Activated CD4-positive, alpha-beta T cell treated with anti-CD3 and anti-CD28 coated beads, Interleukin-2, amount 50 U/mL, for 48 hours (primary cell): ENCODE data around the gene FRMPD4.
"Not testable (repeated sequence)": the region's sequence is repeated elsewhere in the genome, so short reads cannot be mapped to it uniquely, and the experiment has no call there.

Experiments used
- DNase-seq, 2 experiments: peaks; one replicate each; pipeline ENCODE4 v3.0.0-alpha.2; 2020

FRMPD4 gene

GRCh38 chrX:12138361-12139313, at the start of gene FRMPD4:
FRMPD4 (plus strand) TSS chrX:12138473; CDS start chrX:12138972, 499 bp downstream.
- DNase-seq: no peak

DNA sequence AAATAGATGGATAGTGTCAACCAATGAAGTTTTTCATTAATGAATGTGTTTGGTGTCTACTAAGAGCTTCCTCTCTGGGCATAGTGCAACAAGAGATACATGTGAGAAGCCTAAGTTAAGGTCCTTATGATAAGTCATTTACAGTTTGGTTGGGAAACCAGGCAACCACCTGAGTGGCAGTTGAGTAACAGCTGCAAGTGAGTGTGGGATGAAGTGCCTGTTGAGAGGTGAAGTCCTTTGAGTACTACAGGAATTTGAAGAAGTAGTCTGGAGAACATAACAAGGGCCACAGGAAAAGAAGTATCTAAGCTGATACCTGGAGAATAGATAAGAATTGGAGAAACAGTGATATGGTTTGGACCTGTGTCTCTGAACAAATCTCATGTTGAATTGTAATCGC, 48.5 kb upstream of the FRMPD4 start:
- no peak for DNase-seq

DNA sequence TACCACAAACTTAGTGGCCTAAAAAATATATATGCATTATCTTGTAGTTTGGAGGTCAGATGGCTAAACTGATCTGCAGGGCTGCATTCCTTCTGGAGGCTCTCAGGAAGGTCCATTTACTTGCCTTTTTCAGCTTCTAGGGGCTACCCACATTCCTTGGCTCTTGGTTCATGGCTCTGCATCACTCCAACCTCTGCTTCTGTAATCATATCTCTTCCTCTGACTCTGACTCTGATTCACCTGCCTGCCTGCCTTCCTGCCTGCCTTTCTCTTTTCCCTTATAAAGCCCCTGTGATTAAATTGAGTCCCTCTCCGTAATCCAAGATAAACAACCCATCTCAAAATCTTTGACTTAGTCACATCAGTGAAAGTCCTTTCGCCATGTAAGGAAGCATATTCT, 25.0 kb upstream of the FRMPD4 start:
- no peak for DNase-seq

- no peak for DNase-seq
Measured at GRCh38 chrX:12115377-12115776, 22.9 kb upstream of the FRMPD4 start.

- no peak for DNase-seq
Measured at GRCh38 chrX:12118134-12118533, 20.1 kb upstream of the FRMPD4 start.

GRCh38 chrX:12128017-12128416, 10.3 kb upstream of the FRMPD4 start:
- no peak for DNase-seq

- no peak for DNase-seq
Measured at GRCh38 chrX:12137951-12138360, 317 bp upstream of the FRMPD4 start.

DNA sequence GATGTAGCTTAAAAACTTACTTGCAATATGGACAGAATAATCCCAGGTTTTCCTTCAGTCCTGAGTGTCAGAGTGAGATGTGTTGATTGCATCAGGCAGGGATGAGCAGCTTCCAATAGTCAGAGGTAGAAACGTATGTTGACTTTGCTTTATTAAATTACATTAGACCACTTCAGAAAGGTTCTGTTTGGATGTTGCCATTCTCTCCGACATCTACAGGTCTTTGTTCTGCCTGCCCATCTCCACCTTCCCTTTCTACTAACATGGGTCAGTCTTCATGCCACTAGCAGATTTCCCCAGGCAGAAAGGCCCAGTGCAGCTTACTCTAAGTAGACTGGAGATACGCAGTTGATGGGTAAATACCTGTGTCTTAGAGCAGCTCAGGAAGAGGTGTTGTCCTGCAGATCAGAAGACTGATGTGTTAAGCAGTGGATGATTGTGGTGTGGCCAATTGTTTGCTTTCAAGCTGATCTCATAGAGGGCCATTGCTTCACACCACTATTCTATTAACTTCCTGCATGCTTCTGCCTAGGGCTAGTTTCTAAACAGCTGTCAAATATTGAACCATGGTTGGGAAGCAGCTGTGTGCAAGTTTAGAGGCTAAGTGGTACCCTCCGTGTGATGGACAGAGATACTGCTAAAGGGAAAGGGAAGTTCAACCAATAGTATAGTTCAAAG, 1.8 kb downstream of the FRMPD4 start:
- DNase-seq: no peak

- DNase-seq: no peak
Measured at GRCh38 chrX:12141511-12141910, 3.2 kb downstream of the FRMPD4 start.

- DNase-seq: no peak
Measured at GRCh38 chrX:12142661-12143060, 4.4 kb downstream of the FRMPD4 start.

- no peak for DNase-seq
Measured at GRCh38 chrX:12145402-12145801, 7.1 kb downstream of the FRMPD4 start.

DNA sequence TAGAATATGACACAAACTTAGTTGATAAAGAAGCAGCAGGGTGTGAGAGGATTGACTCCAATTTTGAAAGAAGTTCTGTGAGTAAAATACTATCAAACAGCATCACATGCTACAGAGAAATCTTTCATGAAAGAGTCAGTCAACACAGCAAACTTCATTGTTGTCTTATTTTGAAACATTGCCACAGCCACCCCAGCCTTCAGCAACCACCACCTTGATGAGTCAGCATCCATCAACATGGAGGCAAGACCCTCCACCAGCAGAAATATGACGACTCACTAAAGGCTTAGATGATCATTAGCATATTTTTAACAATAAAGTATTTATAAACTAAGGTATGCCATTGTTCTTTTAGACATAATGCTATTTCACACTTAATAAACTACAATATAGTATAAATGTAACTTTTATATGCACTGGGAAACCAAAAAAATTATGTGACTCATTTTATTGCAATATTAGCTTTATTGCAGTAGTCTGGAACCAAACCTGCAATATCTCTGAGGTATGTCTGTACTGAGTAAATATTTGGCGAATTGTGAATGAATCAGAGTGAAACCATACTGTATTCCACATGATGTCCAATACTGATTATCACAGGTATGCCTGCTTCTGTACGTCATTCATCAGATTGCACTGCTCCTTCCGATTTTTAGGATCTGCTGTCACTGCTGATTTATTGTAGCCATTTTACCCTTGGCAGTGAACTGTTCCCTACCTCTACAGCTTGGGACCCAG, 11.6 kb downstream of the FRMPD4 start:
- DNase-seq: no peak

DNA sequence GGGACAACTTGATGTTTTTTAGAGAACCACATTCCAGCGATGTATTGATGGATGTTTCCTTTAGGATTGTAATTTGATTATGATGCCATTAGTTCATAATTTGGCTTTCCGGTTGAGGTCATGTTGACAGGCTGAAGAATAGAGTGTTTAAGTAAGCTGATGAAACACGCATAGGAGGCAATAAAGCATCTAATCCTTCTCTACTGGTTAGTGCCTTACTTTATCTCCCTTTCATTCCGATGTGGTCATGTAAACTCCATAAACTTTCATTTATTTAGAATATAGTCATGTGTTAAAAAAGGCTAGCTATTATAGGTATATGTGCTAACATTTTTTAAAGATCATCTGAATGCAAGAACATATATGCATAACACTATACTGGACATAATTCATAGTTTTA, 15.0 kb downstream of the FRMPD4 start:
- DNase-seq: no peak

- DNase-seq: no peak
Measured at GRCh38 chrX:12153741-12154140, 15.5 kb downstream of the FRMPD4 start.

DNA sequence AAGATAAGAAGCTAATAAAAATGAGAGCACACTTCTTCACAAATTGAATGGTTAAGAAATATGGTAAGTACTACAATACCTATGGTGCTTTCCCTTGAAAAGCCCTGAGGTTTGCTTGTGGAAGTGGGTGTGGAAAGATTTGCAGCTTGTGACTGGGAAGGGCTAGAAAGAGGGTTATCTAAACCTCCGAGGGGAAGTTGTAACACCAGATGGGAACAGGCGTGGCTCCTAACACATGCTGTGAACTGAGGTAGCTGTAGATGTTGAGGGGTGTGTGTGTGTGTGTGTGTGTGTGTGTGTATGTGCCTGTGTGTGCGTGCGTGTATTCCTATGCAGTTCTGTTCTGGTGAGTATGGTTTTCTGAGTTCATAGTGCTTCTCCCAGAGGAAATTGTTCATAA, 21.5 kb downstream of the FRMPD4 start:
- DNase-seq: no peak

GRCh38 chrX:12162420-12162819, 24.1 kb downstream of the FRMPD4 start:
- no peak for DNase-seq

DNA sequence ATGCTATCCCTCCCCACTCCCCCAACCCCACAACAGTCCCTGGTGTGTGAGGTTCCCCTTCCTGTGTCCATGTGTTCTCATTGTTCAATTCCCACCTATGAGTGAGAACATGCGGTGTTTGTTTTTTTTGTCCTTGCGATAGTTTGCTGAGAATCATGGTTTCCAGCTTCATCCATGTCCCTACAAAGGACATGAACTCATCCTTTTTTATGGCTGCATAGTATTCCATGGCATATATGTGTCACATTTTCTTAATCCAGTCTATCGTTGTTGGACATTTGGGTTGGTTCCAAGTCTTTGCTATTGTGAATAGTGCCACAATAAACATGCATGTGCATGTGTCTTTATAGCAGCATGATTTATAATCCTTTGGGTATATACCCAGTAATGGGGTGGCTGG, 25.9 kb downstream of the FRMPD4 start:
- DNase-seq: not testable (repeated sequence)

DNA sequence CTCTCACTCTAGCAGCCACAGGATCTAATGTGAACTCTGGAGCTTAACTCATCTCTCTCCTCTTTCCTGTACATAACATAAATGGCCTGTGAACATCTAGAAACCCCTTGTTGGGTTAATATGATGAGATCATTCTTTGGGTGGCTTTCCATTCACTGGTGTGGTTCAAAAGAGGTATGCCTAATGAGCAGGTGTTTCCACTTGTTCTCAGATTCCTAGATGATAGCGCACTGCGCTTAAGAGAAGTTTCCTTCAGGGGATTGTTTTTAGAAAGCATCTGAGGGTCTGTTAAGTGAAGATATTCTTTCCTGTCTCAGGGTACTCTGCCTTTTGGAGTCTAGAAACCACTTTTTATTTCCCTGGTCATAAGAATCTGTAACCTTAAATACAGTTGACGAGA, 32.5 kb downstream of the FRMPD4 start:
- DNase-seq: no peak

DNA sequence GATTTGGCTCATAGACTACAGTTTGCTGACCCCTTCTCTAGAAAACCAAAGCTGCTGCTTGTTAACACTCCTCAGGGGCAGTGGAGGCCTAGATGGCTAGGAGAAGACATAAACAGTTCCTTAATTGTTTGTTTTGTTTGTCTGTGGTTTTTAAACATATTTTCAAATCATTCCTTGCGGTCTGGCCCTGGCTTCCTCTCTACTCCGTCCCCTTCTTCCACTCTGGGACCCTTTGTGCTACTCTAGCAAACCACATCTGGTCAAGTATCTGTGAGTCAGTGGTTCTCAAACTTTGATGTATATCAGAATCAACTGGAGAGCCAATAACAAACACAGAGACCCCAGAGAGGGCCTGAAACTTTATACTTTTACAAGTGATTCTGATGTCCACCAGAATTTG, 36.1 kb downstream of the FRMPD4 start:
- no peak for DNase-seq

DNA sequence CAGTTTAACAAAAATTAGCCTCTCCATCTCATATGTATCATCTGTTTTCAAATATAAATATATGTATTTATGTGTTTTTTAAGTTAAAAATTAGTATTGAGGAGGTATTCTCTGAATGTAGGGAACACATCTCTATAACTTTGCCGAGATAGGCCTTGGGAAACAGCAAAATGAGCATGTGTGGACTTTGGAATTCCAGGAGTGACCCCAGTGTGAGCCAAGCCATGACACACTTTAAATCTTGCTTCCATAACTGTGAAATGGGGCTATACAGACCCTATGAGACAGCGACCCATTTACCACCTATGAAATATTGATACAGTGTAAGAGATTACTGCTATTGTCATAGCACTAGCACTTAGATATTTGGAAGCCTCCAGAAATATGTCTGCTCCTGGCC, 58.8 kb downstream of the FRMPD4 start:
- no peak for DNase-seq

GRCh38 chrX:12206413-12206812, 68.1 kb downstream of the FRMPD4 start:
- DNase-seq: no peak

DNA sequence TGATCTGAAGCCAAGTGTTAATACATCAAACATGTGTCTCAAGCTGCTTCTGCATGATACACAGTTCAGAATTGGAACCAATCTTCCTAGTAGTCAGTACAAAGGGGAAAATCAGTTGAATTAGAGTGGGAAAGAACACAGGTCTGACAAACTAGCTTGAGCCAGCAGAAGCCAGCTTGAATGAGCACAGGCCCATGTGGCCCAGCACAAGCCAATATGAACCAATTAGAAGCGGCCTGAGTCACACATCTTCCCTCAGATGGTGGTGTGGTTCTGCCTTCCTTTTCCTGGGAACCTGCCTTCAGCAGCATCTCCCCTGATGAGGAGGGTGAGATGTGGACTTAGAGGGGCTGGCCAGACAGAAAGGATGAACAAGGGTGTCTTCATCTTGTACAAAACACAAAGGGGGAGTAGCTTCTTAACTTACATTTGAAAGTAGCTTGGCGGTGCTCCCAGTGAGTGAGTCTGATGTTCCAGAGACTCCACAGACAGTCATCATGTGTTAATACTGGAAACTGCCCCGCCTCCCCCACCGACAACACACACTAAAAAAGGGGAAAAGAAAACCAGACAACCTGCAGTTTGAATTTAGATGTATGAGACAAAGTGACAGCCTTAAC, 72.0 kb downstream of the FRMPD4 start:
- DNase-seq: no peak

- no peak for DNase-seq
Measured at GRCh38 chrX:12210971-12211370, 72.7 kb downstream of the FRMPD4 start.
